Epithelial cell of proximal tubule (primary cell): ENCODE data around the gene EIF4G1. TPM values are rescaled to one million over a fixed set of nuclear protein-coding genes. Genes with fewer than 3 reads are reported as not detected.
A peak's percentile ranks its signal among the peaks of the same experiment; 100 is the strongest.

Experiments used
- DNase-seq: peaks from one replicate; pipeline ENCODE4 v3.0.0-alpha.2; 2011; ENCODE audit warnings: low read depth
- H3K4me3 ChIP-seq: 2 replicates; pipeline ENCODE4 v1.5.1; 2011; ENCODE audit warnings: low read depth, mild to moderate bottlenecking, low read length
- total RNA-seq: library from RNA; depleted of rRNA; stranded (reverse); fragments of >200 nt; gene quantifications from 2 replicates; pipeline ENCODE4 v1.2.3, GENCODE V29; 2015
- TF ChIP-seq, protein P1 (sequence below): conservative IDR thresholded peaks from 2 replicates; pipeline ENCODE4 v1.5.1; 2012; ENCODE audit warnings: low read depth, mild to moderate bottlenecking, low read length

The EIF4G1 gene
- total RNA-seq, 1 donor from 2014 or later: 313 TPM

DNA sequence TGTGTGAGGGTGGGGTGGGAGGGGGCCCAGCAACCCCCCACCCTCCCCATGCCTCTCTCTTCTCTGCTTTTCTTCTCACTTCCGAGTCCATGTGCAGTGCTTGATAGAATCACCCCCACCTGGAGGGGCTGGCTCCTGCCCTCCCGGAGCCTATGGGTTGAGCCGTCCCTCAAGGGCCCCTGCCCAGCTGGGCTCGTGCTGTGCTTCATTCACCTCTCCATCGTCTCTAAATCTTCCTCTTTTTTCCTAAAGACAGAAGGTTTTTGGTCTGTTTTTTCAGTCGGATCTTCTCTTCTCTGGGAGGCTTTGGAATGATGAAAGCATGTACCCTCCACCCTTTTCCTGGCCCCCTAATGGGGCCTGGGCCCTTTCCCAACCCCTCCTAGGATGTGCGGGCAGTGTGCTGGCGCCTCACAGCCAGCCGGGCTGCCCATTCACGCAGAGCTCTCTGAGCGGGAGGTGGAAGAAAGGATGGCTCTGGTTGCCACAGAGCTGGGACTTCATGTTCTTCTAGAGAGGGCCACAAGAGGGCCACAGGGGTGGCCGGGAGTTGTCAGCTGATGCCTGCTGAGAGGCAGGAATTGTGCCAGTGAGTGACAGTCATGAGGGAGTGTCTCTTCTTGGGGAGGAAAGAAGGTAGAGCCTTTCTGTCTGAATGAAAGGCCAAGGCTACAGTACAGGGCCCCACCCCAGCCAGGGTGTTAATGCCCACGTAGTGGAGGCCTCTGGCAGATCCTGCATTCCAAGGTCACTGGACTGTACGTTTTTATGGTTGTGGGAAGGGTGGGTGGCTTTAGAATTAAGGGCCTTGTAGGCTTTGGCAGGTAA, 31.1 kb downstream of the EIF4G1 start:
- H3K4me3 ChIP-seq: no peak overlapping the region
- TF ChIP-seq, protein P1, sequence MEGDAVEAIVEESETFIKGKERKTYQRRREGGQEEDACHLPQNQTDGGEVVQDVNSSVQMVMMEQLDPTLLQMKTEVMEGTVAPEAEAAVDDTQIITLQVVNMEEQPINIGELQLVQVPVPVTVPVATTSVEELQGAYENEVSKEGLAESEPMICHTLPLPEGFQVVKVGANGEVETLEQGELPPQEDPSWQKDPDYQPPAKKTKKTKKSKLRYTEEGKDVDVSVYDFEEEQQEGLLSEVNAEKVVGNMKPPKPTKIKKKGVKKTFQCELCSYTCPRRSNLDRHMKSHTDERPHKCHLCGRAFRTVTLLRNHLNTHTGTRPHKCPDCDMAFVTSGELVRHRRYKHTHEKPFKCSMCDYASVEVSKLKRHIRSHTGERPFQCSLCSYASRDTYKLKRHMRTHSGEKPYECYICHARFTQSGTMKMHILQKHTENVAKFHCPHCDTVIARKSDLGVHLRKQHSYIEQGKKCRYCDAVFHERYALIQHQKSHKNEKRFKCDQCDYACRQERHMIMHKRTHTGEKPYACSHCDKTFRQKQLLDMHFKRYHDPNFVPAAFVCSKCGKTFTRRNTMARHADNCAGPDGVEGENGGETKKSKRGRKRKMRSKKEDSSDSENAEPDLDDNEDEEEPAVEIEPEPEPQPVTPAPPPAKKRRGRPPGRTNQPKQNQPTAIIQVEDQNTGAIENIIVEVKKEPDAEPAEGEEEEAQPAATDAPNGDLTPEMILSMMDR: peak; percentile 67
- DNase-seq: peak; percentile 60

DNA sequence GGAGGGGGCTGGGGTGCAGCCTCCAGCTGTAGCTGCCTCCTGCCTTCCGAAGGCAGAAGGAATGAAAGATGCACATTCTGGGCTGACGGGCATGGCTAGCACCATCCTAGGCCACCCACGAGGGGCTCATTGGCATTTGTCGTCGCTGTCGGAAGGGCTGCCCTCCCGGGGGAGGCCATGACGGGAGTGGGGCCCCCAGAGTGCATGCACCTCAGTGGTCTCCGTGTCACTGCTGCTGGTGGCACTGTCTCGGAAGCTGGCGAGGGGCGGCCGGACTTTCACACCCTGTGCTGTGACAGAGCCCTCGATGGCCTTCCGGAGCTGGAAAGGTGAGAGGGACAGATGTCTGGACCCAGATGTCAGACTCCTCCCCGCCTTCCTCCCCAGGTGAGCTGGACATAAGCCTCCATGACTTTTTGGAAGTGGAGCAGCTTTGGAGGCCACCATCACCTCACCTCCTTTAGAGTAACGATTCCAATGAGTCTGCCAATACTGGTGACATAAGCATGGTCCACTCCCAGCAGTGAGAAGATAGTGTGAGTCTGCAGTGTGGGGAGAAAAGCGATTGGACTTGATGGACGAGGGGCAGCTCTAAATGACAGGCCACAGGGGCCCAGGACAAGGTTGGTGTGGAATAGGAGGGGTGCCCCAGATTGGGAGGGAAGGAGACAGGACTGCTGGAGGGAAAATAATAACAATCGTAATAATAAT, 32.2 kb downstream of the EIF4G1 start:
- H3K4me3 ChIP-seq: no peak overlapping the region
- TF ChIP-seq, protein P1: no peak
- no peak for DNase-seq

DNA sequence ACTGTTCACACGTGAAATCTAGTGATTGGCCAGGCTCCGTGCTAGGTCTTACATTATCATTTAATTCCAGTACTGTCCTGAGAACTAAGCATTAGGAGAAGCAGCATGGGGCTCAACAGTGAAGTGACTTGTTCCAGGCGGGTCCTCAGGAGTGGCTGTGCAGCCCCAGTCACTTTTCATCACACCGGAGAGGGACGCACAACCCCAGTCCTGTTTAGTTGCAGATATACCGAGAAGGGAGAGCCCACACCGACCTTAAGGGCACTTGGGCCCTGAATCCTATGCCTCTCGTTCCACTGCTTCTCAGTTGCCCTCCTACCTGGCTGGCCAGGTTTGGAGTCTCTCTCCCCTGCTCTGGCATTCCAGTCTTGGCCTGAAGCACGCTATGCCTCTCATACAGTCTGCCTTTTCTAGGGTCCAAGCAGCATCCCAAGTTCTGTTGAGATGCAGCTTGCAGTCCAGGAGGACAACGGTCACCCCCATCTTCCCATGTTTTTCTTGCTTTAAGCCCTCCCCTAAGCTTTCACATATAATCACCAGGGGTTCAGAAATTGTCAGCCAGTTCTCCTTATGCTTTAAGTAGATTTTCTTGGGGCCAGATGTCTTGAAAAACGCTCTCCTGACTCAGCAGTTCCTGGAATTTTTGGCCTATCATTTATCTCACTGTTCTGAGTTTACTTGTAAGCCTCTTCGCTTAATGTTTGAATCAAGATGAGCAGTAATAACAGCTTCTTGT, 33.1 kb downstream of the EIF4G1 start:
- H3K4me3 ChIP-seq: no peak overlapping the region
- DNase-seq: no peak
- TF ChIP-seq, protein P1: no peak

DNA sequence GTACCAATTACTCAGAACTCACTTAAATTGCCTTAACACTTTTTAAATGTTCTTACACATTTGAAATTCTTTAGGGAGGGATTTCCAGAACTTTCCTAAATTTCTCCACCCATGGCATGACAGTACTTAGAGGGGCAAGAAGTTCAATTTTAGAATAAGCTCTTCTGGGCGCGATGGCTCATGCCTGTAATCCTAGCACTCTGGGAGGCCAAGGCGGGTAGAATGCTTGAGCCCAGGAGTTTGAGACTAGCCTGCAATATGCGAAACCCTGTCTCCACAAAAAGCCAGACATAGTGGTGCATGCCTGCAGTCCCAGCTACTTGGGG, 33.6 kb downstream of the EIF4G1 start:
- no peak for DNase-seq
- TF ChIP-seq, protein P1: no peak
- H3K4me3 ChIP-seq: no peak overlapping the region

DNA sequence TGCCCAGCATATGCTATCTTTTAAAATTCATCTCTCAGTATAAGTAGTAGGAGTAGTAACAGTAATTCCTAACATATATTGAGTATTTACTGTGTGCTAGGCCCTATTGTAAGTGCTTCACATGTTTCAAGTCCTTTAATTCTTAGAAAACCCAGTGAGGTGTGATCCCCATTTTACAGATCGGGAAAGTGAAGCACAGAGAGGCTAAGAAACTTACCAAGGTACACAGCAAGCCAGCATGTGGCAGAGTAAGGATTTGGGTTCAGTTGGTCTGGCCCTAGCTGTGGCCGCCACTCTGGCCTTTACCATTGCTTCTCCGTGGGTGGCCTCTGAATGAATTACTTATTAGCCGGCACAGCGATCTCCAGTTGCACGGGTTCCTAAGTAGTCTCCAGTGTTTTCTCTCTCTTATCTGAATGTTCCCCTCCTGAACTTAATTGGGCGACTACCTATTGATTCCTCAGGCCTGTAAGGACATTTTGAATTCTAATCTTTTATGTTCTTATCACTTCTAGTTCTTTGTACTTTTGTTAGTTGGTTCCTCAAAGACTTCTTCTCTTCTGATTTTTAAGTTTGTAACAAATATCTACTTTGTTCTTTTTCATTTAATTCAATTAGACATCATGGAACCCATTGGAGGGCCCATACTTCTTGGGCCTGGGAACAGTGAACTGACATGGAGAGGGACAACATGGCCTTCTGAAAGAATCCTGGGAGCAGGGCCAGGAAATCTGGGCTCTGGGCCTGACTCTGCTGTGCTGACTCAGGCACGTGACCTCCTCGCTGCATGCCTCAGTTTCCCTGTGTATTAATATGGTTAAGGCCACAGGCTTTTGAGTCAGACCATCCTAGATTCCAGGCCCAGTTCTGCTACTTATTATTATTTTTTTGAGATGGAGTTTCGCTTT, 35.4 kb downstream of the EIF4G1 start:
- H3K4me3 ChIP-seq: no peak overlapping the region
- TF ChIP-seq, protein P1: no peak
- DNase-seq: no peak

DNA sequence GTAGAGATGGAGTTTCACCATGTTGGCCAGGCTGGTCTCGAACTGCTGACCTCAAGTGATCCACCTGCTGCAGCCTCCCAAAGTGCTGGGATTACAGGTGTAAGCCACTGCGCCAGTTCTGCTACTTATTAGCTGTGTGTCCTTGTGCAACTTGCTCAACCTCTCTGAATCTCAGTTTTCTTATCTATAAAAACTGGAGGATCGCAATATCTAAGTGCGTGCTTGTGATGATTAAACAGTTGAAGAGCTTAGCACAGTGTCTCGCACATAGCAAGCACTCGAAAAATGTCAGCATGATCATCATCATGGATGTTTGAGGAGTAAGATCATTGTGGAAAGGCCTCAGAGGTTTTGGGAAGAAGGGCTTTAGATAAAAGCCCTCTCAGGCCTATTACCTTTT, 36.2 kb downstream of the EIF4G1 start:
- DNase-seq: no peak
- no peak overlapping the region for H3K4me3 ChIP-seq
- TF ChIP-seq, protein P1: no peak
